T1000 (cell line): ENCODE measurements around the gene ACSM4.
"Not testable (repeated sequence)": the region's sequence is repeated elsewhere in the genome, so short reads cannot be mapped to it uniquely, and the experiment has no call there.

Experiments
- DNase-seq: peaks from one replicate; lab custom pipeline; 2025; ENCODE audit warnings: mixed read lengths; lab: John Stamatoyannopoulos, UW

The ACSM4 gene

DNA sequence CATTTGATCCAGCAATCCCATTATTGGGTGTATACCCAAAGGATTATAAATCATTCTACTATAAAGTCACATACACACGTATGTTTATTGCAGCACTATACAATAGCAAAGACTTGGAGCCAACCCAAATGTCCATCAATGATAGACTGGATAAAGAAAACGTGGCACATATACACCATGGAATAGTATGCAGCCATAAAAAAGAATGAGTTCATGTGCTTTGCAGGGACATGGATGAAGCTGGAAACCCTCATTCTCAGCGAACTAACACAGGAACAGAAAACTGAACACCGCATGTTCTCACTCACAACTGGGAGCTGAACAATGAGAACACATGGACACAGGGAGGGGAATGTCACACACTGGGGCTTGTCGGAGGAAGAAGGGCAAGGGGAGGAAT lies 33.9 kb downstream of the ACSM4 start:
- not testable (repeated sequence) for DNase-seq

DNA sequence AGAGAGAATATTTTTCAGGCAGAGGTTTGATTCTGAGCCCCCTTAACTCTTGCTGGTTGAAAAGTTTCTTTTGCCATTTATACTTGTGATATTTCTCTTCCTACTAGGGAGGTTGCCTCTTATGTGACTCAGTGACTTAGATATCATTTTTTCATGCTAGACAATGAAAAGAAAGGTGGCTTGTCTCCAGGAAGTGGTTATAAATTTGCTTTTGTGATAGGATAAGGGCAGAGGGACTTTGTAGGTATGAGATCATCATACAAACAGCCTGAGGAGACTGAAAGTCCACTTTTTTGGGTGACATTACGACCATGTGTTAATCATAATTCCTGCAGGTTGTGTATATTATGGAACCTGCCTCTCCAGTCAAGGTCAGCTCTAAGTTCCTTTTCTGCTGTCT lies 35.8 kb downstream of the ACSM4 start:
- DNase-seq, result no peak

DNA sequence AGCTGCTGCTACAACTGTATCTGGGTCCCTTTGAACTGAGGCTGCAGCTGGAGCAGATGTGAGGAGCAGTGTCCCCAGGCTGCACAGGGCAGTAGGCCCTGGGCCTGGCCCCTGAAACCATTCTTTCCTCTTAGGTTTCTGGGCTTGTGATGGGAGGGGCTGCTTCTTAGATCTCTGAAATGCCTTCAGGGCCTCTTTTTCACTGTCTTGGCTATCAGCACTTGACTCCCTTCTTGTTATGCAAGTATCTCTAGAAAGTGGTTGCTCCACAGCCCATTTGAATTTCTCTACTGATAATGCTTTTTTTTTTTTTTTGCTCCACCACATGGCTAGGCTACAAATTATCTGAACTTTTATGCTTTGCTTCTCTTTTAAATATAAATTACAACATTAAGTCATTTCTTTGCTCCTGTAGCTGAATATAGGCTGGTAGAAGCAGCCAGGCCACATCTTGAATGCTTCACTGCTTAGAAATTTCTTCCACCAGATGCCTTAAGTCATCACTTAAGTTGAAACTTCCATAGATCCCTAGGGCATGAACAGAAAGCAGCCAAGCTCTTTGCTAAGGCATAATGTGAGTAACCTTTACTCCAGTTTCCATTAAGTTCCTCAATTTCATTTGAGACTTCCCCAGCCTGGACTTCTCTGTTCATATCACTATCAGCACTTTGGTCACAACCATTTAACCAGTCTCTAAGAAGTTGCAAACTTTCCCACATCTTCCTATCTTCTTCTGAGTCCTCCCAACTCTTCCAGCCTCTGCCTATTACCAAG lies 41.1 kb downstream of the ACSM4 start:
- DNase-seq, result no peak

DNA sequence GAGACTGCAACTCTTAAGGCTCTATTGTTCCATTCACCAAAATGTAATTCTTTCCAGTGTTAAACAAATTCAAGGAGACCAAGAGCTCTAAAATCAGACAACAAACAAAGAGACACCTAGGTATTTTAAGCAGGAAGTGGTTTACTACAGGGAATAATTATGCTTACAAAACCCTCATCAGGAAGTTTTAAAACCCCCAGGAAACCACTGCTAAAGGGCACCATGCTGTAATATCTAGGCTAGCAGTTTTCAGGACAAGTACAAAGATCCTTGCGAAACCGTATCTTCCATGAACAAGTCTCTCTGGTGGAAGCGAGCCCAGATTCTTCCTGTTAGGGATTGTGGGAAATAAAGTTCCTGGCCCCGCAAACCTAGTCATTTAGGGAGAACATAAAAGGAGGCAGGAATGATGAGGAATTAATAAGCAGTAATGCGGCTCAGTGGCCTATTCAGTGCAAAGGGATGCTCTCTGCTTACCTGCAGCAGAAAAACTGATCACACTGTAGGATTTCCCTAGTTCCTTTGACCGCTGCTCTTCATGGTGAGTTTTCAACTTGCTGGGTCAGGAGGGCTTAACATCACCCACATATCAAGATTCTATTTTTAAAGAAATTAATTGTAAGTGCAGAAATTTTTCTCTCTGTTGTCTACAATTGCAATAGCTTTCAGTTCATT lies 42.8 kb downstream of the ACSM4 start:
- no peak for DNase-seq

DNA sequence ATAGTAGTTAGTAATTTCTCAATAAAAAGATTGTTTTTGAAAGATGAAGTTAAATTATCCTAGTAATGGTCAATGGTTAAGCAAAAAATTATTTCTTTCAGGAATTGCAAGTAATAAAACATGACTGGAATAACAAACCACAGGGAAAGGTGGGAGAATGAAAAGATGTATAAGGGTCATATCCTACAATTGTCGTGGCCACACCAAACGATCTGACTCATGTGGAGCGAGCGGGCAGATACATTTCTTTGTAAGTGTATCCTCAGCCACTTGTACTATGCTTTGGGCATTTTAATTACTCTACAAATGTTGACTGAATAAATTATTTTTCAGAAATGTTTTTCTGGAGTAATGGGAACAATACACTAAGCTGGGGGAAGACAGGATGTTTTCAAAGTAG lies 45.5 kb downstream of the ACSM4 start:
- DNase-seq, result no peak

DNA sequence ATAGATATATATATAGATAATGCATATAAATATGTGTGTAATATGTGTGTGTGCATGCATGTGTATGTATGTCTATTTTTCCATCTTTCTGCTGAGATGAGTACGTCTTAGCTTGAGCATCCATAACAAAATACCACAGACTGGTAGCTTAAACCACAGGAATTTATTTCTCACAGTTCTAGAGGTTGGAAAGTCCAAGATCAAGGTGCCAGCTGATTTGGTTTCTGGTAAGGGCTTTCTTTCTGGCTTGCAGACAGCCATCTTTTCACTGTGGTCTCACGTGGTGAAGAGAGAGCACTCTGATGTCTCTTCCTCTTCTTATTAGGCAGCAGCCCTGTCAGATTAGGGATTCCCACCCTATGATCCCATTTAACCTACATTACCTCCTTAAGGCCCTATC lies 47.3 kb downstream of the ACSM4 start:
- no peak for DNase-seq

DNA sequence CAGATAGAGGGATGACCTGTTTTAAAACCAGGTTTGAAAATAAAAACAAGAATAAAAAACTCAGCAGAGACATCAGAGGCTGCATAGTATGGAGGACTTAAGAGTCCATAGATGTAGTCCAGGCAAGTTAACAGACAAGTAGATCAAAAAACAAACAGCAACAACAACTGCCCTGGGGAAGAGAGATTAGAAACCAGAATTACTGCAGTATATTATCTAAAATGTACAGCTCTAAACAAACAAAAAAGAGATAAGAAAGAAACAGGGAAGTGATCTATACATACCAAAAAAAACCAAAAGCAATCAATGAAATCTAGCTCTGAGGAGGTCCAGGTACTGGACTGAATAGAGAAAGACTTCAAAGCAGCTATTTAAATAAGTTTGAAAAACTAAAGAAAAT lies 48.8 kb downstream of the ACSM4 start:
- DNase-seq, result no peak

DNA sequence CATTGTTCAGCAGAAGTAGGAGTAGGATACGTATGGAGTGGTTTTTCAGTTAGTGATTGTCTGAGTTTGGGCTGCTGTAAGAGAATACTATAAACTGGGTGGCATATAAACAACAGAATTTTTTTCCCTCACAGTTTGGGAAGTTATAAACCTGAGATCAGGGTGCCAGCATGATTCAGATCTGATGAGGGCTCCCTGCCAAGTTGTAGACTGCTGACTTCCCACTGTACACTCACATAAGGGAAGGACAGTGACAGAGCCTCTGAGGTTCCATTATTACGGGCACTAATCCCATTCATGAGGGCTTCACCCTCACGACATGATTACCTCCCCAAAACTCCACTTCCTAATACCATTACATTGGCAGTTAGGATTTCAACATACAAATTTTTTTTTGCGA lies 50.7 kb downstream of the ACSM4 start:
- no peak for DNase-seq

DNA sequence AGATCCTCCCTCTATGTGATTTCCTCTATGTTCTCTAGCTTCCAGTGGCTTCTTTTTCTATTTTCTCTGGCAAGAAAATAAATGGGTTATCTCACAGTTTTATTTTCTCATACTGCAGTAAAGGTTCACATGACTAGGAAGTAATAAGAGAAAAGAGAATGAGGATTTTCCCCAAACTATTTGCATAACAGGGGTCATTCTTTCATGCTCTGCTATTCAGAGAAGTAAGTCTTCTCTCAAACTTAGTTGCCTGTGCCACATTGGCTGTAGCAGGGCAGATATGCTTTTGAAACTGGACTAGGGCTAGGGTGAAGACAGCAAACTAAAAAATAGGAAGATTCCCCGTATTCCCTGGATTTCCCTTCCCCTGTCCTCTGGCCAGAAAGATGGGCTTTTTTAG lies 57.4 kb downstream of the ACSM4 start:
- DNase-seq, result no peak

DNA sequence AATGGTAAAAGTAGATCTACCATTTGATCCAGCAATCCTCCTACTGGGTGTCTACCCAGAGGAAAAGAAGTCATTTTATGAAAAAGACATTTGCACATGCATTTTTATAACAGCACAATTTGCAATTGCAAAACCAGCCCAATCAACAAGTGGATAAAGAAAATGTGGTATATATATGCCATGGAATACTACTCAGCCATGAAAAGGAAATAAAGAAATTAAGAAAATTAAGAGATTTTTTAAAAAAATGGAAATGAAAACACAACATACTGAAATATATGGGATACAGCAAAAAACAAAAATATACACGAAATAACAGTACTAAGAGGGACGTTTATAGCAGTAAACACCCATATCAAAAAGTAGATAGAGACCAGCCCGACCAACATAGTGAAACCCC lies 58.9 kb downstream of the ACSM4 start:
- DNase-seq, result no peak

DNA sequence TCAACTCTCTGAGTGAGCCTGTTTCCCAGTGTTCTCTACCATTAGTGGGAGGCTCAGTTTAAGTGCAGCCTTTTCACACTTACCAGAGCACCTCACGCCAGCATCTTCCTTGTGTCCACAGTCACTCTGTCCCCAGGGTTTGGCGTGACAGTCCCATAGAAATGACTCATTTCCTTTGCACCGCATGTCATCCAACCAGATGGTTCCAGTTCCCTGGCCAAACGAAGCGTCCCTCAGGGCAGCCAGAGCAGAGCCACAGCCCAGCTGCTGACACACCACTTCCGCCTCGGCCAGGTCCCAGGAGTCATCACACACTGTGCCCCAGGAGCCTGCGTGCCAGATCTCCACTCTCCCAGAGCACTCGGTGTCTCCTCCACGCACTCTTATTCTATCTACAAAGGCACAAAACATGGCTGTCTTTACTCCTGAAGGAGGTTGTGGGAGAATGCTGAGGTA lies 65.4 kb downstream of the ACSM4 start:
- DNase-seq, result peak; percentile 49

DNA sequence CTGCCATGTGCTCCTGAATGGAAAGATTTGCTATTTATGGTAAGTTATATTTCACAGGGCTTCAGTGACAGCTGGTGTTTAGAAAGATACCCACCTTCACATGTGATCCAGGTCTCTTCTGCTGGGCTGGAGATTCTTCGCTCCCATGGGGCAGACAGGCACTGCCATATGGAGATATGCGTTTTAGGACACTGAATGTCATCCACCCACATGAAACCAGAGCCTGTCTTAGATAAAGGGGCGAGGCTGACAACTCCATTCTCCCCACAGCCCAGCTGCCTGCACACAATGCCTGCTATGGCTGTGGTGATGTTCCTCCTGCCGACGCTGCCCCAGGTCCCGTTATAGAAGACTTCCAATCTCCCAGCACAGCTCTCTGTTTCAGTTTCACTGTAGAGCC lies 69.4 kb downstream of the ACSM4 start:
- no peak for DNase-seq

DNA sequence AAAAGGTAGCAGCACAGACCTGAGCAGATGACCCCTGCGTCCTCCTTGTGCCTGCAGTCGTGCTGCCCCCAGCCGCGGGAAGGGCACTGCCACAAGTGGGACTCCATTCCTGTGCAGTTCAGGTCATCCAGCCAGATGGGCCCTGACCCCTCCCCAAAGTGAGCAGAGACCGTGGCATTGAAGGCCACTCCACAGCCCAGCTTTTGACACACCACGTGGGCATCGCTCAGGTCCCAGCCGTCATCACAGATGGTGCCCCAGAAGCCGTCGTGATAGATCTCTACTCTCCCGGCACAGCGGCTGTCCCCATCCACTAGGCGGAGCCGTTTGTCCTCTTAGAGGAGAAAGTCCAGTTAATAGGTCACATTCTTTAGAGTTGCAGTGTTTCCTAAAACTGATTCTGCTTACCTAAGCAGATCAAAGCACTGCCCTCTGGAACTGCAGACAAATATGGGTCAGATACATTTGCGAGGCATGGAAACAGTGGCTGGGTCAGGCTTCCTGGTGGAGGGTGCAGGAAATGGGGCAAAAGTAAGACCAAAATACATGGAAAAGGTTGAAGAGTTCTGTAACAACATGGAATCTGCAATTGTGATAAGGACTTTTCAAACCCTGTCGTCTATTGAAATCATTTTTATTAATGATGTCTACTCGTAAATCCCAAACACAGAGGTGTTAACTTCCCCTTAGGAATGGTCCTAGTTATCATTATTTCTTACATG lies 70.7 kb downstream of the ACSM4 start:
- no peak for DNase-seq

DNA sequence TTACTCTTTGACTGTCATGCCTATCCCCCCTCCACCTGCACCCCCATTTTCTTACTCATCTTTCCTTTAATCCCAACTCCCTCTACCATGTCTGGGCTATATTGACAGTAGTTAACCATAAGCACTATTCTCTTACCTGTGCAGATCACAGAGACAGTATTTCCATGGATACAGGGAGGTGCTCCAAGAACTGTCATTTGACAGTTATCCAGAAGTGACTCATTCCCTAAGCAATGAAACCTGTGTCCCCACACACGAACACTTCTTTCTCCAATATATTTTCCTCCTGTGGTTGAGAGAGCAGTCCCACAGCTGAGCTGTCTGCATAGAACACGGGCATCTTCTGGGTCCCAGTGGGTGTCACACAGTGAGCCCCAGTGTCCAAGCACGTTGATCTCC lies 71.3 kb downstream of the ACSM4 start:
- no peak for DNase-seq

DNA sequence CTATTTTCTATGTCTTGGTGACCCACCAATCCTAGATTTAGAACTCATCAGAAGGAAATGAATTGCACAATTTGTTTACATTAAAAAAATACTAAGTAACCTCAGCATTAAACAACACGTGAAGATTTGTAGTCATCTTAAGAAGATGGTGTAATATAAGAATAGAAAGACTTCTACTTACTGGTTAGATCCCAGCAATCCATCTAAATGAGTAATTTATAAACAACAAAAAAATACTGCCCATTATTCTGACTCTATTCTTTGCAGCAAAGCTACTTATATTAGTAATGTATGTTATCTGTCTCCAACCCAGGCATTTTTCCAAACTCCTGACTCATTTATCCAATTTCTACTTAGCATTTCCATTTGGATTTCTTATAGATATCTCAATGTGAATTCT lies 72.3 kb downstream of the ACSM4 start:
- no peak for DNase-seq
